IPS-15b (cell line): ENCODE data around the gene ZMYND15.
A peak's percentile ranks its signal among the peaks of the same experiment; 100 is the strongest.
"Not testable (repeated sequence)": the region's sequence is repeated elsewhere in the genome, so short reads cannot be mapped to it uniquely, and the experiment has no call there.

Experiments used
- H3K27me3 ChIP-seq: one replicate; pipeline ENCODE4 v1.6.1; 2013; ENCODE audit warnings: low read length; ENCODE audit not compliant: control insufficient read depth, insufficient read depth
- H3K36me3 ChIP-seq: one replicate; pipeline ENCODE4 v1.6.1; 2013; ENCODE audit warnings: low read length; ENCODE audit not compliant: control insufficient read depth, insufficient read depth
- H3K4me1 ChIP-seq: one replicate; pipeline ENCODE4 v1.6.1; 2013; ENCODE audit warnings: mild to moderate bottlenecking, low read length; ENCODE audit not compliant: control insufficient read depth, insufficient read depth
- H3K4me3 ChIP-seq: one replicate; pipeline ENCODE4 v1.5.1; 2013; ENCODE audit warnings: low read depth, low read length
- H3K9ac ChIP-seq: one replicate; pipeline ENCODE4 v1.6.1; 2013; ENCODE audit warnings: low read depth, mild to moderate bottlenecking, low read length
- H3K9me3 ChIP-seq: one replicate; pipeline ENCODE4 v1.6.1; 2013; ENCODE audit warnings: mild to moderate bottlenecking, low read length; ENCODE audit not compliant: control insufficient read depth, insufficient read depth

ZMYND15 gene

DNA sequence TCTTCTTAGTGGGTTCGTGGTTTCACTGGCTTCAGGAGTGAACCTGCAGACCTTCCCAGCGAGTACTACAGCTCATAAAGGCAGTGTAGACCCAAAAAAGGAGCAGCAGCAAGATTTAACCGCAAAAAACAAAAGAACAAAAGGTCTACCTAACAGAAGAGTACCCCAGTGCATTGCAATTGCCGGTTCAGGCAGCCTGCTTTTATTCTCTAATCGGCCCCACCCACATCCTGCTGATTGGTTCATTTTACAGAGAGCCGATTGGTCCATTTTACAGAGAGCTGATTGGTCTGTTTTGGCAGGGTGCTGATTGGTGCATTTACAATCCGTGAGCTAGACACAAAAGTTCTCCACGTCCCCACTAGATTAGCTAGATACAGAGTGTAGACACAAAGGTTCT lies 31.2 kb upstream of the ZMYND15 start:
- Histone ChIP-seq H3K4me3 (no peak overlapping the region), H3K9ac (no peak overlapping the region), H3K27me3 (no peaks in the 10 kb centered on the region), H3K9me3 (no peaks in the 10 kb centered on the region), H3K4me1 (peaks cover 12% of the 10 kb centered on the region), H3K36me3 (no peaks in the 10 kb centered on the region)

DNA sequence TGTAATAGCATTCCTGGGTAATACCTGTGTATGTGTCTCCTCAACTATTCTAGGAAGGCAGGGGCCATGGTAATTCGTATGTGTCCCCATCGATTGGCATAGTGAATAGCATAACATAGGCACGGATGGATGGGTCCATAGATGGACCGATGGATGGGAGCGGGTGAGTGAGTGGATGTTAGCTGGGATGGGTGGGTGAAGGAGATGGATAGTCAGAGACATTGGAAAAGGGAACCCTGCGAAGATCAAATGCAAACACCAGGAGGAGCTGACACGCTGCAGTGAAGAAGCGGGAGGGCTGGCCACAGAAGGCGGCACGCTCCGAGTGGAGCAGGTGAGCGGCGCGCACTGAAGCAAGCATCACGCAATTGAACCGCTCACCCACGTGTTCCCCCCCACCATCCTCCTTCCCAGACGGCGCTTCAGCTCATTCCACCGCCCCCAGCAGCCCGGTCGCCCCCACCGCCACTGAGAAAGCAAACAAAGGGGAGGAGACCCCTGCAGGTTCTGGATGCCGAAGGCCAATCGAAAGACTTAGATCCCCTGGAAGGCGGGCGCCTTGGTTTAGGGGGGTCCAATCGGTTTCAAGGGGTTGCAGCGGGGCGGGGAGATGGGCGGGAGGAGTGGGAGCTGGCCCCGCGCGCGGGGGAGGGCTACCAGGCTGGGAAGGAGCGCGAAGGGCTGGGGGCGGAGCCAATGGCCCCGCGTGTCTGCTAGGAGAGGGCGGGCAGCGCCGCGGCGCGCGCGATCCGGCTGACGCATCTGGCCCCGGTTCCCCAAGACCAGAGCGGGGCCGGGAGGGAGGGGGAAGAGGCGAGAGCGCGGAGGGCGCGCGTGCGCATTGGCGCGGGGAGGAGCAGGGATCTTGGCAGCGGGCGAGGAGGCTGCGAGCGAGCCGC lies 29.6 kb upstream of the ZMYND15 start, which contains the start of gene ARRB2:
Gene ARRB2 (plus strand): TSS at position 839 of the 899 bp plus-strand sequence. CDS start 90 bp downstream, outside the sequence.
- H3K27me3 ChIP-seq, result no peaks in the 10 kb centered on the region
- H3K36me3 ChIP-seq, result peaks cover under 1% of the 10 kb centered on the region
- H3K9ac ChIP-seq, result peak within 1 kb of the TSS; percentile 60
- H3K4me1 ChIP-seq, result peaks cover 12% of the 10 kb centered on the region
- no peaks in the 10 kb centered on the region for H3K9me3 ChIP-seq
- H3K4me3 ChIP-seq, result peak within 1 kb of the TSS; percentile 91

DNA sequence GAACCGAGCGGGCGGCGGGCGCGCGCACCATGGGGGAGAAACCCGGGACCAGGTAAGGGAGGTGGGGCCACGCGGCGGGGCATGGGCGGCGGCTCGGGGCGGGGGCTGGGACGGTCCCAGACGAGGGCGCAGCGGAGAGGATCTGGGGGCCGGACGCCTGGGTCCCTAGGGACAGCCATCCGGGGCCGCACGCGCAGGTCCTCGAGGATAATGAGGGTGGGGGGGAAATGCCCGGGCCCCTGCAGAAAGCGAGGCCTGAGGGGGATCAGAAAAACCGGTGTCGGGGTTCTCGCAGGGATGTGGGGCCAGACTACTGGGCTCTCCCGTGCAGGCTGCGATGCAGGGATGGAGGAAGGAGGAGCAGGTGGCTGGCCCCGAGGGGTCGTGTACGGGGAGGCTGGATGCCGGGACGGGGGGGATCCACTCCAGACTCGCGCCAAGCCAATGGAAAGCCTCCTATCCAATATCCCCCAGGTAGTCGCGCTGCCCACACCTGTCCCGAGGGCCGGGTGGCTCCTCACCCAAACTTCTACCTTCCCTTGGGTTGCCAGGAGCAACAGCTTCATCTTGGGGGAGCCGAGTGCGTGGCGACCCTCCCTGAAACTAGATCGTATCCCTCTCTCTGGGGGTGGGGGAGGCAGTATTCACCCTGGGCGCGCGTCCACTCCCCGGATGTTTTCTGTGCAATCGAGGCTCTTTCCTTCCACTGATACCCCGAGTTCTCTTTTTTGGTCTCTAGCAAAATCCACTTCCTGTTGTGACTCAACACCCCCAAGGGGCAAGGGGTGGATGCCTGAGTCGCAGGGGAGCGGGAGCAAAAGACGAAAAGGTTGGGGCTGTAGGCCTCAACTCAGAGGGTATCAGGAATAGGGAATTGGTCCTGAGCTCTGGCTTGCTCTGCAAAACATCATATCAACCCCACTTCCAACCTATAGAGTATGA lies 28.7 kb upstream of the ZMYND15 start:
- Histone ChIP-seq H3K9me3 (no peaks in the 10 kb centered on the region), H3K4me1 (peaks cover 12% of the 10 kb centered on the region), H3K9ac (peak overlapping the region; percentile 60), H3K27me3 (no peaks in the 10 kb centered on the region), H3K4me3 (peak overlapping the region; percentile 73), H3K36me3 (peaks cover 10% of the 10 kb centered on the region)

DNA sequence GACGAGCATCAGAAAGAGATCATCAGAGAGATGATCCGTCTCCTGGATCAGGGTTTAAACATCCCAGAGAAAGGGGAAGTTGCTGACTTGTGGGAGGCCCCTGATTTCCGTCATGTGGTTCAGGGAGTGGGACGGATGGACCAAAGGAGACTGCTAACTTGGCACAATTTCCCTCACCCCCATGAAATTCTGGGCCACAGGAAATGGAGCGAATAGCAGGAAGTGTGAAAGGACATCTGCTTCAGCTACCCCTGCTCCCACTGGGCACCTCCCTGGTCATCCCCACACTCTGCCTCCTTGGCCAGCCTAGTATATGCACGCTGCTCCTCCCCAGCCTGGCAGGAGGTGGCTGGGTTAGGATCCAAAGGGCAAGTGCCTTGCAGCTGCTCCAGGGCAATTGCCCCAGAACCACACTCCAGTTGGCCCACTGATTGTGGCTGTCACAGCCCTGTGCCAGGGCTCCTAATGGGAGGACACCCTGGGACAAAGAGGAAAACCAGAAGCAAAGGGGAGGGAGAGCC lies 27.9 kb upstream of the ZMYND15 start:
- Histone ChIP-seq H3K36me3 (peaks cover 12% of the 10 kb centered on the region), H3K4me3 (peak overlapping the region; percentile 73), H3K4me1 (peaks cover 6% of the 10 kb centered on the region), H3K9me3 (no peaks in the 10 kb centered on the region), H3K9ac (no peak overlapping the region), H3K27me3 (no peaks in the 10 kb centered on the region)

DNA sequence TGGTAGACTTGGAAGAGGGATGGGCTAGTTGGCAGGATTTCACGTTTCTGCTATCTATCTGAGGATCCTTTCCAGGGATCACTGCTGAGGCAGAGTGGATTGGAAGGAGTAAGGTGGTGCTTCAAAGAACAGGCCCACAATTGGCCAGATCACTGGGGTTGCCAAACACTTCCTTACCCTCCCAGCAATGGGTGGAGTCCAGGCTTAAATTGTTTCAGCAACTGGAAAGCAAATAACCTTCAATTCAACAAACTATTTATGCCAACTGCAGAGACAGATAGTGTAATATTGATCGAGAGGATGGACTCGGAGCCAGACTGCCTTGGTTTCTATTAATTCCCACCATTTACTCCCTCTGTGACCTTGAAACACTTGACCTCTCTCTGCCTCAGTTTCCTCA lies 27.1 kb upstream of the ZMYND15 start:
- H3K27me3 ChIP-seq, result no peaks in the 10 kb centered on the region
- H3K4me1 ChIP-seq, result peaks cover 6% of the 10 kb centered on the region
- H3K4me3 ChIP-seq, result no peak overlapping the region
- H3K9ac ChIP-seq, result no peak overlapping the region
- peaks cover 19% of the 10 kb centered on the region for H3K36me3 ChIP-seq
- no peaks in the 10 kb centered on the region for H3K9me3 ChIP-seq

DNA sequence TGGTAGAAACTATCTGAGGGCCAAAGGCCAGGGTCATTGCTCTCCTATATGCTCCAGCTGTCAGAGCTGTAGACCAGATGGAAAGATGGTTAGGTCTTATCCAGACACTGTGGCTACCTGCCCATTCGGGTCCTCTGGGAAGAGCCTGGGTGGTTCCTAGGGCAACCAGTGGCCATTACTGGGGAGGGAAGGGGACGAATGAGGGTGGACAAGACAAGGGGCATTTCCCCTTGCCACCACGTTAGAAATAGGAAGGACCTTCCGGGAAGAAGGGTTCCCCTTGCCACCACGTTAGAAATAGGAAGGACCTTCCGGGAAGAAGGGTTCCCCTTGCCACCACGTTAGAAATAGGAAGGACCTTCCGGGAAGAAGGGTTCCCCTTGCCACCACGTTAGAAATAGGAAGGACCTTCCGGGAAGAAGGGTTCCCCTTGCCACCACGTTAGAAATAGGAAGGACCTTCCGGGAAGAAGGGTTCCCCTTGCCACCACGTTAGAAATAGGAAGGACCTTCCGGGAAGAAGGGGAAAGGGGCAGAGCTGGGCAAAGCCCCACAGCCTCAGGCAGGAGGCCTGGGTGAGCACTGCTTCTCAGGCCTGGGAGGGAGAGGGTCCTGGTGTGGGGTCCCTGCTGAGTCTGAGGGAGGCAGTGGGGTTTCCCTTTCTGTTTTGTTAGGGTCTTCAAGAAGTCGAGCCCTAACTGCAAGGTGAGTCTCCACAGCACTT lies 25.1 kb upstream of the ZMYND15 start:
- not testable (repeated sequence) for H3K4me3 ChIP-seq, H3K4me1 ChIP-seq, H3K9ac ChIP-seq, H3K9me3 ChIP-seq, H3K27me3 ChIP-seq
- H3K36me3 ChIP-seq, result peaks cover 32% of the 10 kb centered on the region

DNA sequence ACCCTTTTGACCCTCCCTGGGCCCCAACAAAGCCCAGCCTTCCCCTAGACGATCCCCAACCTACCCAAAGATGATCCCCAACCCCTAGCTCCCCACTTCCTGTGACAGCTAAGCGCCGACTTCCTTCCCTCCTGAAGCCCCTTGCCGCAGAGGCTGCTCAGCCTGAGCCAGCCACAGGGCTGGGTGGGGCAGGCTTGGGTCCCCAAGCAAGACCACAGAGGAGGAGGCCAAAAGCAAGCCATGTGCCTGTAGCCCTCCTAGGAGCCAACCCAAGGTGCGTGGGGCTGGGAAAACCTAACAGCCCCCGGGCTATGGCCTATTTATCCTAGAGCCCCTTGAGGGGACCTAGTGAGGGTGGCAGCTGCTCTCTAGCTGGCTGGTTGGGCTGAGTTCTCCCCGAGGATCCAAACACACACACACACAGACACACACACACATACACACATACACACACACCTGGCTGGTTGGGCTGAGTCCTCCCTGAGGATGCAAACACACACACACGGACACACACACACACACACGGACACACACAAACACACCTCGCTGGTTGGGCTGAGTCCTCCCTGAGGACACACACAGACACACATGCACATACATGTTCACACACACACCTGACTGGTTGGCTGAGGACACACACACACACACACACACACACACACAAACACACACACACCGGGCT lies 24.4 kb upstream of the ZMYND15 start:
- Histone ChIP-seq H3K36me3 (peaks cover 39% of the 10 kb centered on the region), H3K9ac (no peak overlapping the region), H3K27me3 (no peaks in the 10 kb centered on the region), H3K4me3 (no peak overlapping the region), H3K4me1 (peaks cover 6% of the 10 kb centered on the region), H3K9me3 (no peaks in the 10 kb centered on the region)

DNA sequence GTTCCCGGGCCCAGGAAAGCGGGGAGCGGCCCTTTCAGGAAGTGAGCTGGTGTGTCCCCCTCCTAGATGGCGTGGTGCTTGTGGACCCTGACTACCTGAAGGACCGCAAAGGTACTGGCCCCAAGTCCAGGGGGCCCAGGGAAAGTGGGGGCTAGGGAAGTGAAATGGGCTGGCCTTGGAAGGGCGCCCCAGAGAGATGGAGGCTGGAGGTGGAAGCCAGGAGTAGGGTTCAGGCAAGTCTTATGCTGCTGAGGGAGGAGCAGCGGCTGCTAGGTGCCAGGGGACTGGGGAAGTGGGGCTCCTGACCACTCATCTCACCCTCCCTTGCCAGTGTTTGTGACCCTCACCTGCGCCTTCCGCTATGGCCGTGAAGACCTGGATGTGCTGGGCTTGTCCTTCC lies 23.6 kb upstream of the ZMYND15 start:
- H3K4me3 ChIP-seq, result no peak overlapping the region
- no peaks in the 10 kb centered on the region for H3K9me3 ChIP-seq
- H3K4me1 ChIP-seq, result peaks cover 6% of the 10 kb centered on the region
- H3K36me3 ChIP-seq, result peaks cover 39% of the 10 kb centered on the region
- no peaks in the 10 kb centered on the region for H3K27me3 ChIP-seq
- no peak overlapping the region for H3K9ac ChIP-seq

DNA sequence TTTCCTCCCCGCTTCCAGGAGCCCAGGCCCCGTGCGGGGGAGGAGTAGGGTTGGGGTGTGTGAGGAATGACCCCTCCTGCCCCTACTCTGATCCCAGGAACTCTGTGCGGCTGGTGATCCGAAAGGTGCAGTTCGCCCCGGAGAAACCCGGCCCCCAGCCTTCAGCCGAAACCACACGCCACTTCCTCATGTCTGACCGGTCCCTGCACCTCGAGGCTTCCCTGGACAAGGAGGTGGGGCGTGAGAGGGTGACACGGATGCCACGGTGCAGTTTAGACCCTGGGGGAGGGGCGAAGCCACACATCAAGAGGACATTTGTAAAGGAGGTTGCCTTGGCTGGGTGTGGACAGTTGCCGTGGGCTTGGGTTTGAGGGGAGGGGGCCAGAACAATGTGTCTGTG lies 21.8 kb upstream of the ZMYND15 start:
- H3K36me3 ChIP-seq, result peaks cover 39% of the 10 kb centered on the region
- no peaks in the 10 kb centered on the region for H3K9me3 ChIP-seq
- H3K4me3 ChIP-seq, result no peak overlapping the region
- no peaks in the 10 kb centered on the region for H3K4me1 ChIP-seq
- no peak overlapping the region for H3K9ac ChIP-seq
- no peaks in the 10 kb centered on the region for H3K27me3 ChIP-seq

DNA sequence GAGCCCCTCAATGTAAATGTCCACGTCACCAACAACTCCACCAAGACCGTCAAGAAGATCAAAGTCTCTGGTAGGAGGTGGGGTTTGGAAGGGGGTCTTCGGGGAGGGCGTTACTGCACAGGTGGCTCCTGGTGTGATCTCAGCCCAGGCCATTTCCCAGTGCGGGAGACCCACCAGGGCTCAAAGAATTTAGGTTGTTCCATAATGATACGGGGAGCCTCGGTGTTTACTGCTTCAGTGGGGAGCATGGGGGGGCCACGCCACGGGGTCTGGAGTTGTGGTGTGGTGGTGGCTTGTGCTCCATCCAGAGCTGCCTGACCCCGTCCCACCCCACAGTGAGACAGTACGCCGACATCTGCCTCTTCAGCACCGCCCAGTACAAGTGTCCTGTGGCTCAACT lies 21.4 kb upstream of the ZMYND15 start:
- H3K36me3 ChIP-seq, result peaks cover 39% of the 10 kb centered on the region
- no peaks in the 10 kb centered on the region for H3K9me3 ChIP-seq
- no peak overlapping the region for H3K4me3 ChIP-seq
- H3K9ac ChIP-seq, result no peak overlapping the region
- no peaks in the 10 kb centered on the region for H3K27me3 ChIP-seq
- no peaks in the 10 kb centered on the region for H3K4me1 ChIP-seq

DNA sequence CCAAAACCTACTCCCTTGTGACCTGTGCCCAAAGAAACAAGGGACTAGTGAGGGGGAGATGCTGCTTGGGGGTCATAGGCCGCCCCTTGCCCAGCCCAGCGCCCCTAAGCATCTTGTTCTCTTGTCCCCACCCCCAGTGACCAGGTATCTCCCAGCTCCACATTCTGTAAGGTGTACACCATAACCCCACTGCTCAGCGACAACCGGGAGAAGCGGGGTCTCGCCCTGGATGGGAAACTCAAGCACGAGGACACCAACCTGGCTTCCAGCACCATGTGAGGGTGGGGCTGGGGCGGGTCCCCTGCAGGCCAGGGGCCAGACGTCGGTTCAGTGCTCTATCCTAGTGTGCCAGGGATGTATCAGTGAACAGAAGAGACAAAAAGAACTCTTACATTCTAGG lies 20.5 kb upstream of the ZMYND15 start:
- Histone ChIP-seq H3K4me3 (no peak overlapping the region), H3K9me3 (no peaks in the 10 kb centered on the region), H3K27me3 (no peaks in the 10 kb centered on the region), H3K9ac (no peak overlapping the region), H3K4me1 (no peaks in the 10 kb centered on the region), H3K36me3 (peaks cover 39% of the 10 kb centered on the region)
